ENCODE measurements around the gene TSBP1.

Gene TSBP1

DNA sequence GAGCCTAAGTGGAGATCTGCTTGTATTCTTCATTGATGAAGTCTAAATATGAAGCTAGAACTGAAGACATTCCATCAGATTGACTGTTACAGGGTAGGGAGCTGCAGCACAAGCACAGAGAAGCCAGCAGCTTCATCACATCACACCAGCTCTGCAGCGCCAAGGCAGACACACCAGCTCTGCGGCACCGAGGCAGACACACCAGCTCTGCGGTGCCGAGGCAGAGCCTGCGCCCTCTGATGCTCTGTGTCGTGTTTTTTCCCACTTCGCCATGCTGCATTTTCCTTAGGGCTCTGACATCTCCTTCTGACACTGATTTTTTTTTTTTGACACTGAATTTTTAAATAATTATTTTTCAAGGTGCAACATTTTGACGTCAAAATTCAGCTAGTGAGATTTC is 34.5 kb upstream of the TSBP1 start:
- no peaks in the 10 kb centered on the region for H4K20me1 ChIP-seq (ENCODE audit: low read depth, low read length)
- H3F3A ChIP-seq (ENCODE audit: insufficient read depth) = no peaks in the 10 kb centered on the region
- no peak overlapping the region for H3K4me3 ChIP-seq (ENCODE audit: insufficient read depth, low read length, poor library complexity, severe bottlenecking)
- H3K27ac ChIP-seq (ENCODE audit: low read depth, low read length) = no peak overlapping the region
- H3K4me2 ChIP-seq (ENCODE audit: low read depth, low read length, poor library complexity, severe bottlenecking) = no peak overlapping the region
- H3K9me2 ChIP-seq (replicated peaks; ENCODE audit: insufficient read depth, low read length) = no peaks in the 10 kb centered on the region
- H2AFZ ChIP-seq (ENCODE audit: low read depth, low read length, severe bottlenecking) = no peak overlapping the region
- TF ChIP-seq, protein P1, sequence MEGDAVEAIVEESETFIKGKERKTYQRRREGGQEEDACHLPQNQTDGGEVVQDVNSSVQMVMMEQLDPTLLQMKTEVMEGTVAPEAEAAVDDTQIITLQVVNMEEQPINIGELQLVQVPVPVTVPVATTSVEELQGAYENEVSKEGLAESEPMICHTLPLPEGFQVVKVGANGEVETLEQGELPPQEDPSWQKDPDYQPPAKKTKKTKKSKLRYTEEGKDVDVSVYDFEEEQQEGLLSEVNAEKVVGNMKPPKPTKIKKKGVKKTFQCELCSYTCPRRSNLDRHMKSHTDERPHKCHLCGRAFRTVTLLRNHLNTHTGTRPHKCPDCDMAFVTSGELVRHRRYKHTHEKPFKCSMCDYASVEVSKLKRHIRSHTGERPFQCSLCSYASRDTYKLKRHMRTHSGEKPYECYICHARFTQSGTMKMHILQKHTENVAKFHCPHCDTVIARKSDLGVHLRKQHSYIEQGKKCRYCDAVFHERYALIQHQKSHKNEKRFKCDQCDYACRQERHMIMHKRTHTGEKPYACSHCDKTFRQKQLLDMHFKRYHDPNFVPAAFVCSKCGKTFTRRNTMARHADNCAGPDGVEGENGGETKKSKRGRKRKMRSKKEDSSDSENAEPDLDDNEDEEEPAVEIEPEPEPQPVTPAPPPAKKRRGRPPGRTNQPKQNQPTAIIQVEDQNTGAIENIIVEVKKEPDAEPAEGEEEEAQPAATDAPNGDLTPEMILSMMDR (IDR thresholded peaks at IDR 0.05; ENCODE audit: insufficient read depth, low read length, poor library complexity, severe bottlenecking) = no peak
- no peak for TF ChIP-seq EZH2phosphoT487 (conservative IDR thresholded peaks at IDR 0.05; ENCODE audit: low read length)
- no peaks in the 10 kb centered on the region for H3K79me2 ChIP-seq (ENCODE audit: insufficient read depth, low read length)
- no peak overlapping the region for H3K9ac ChIP-seq (ENCODE audit: low read length)
- no peaks in the 10 kb centered on the region for H3K27me3 ChIP-seq (ENCODE audit: low read length)
- no peaks in the 10 kb centered on the region for H3K36me3 ChIP-seq (ENCODE audit: low read length)
- H3K9me3 ChIP-seq (ENCODE audit: insufficient read depth, low read length) = no peaks in the 10 kb centered on the region

DNA sequence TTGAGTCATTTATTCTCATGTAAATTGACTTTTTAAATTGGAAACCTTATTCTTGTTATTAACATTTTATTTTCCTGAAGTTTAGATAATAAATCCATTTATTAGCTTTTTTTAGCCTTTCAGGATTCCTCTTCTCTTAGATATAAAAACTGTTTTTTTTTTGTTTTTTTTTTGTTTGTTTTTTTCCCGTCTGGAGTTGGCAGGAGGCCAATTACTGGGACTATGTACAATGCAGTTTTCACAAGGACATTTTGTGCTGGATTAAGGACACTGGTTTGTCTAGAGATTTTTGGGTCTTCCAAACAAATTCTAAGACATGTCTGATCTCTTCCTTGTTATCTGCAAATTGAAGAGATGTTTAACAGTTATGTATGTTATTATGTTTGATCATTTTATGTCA is 34.0 kb upstream of the TSBP1 start:
- Histone ChIP-seq H3K27me3 (ENCODE audit: low read length) (no peaks in the 10 kb centered on the region), H3K9me2 (replicated peaks; ENCODE audit: insufficient read depth, low read length) (no peaks in the 10 kb centered on the region), H3K79me2 (ENCODE audit: insufficient read depth, low read length) (no peaks in the 10 kb centered on the region), H4K20me1 (ENCODE audit: low read depth, low read length) (no peaks in the 10 kb centered on the region), H3F3A (ENCODE audit: insufficient read depth) (no peaks in the 10 kb centered on the region), H2AFZ (ENCODE audit: low read depth, low read length, severe bottlenecking) (no peak overlapping the region), H3K27ac (ENCODE audit: low read depth, low read length) (no peak overlapping the region), H3K9ac (ENCODE audit: low read length) (no peak overlapping the region), H3K4me3 (ENCODE audit: insufficient read depth, low read length, poor library complexity, severe bottlenecking) (no peak overlapping the region), H3K4me2 (ENCODE audit: low read depth, low read length, poor library complexity, severe bottlenecking) (no peak overlapping the region), H3K36me3 (ENCODE audit: low read length) (no peaks in the 10 kb centered on the region), H3K9me3 (ENCODE audit: insufficient read depth, low read length) (no peaks in the 10 kb centered on the region)
- TF ChIP-seq, protein P1 (IDR thresholded peaks at IDR 0.05; ENCODE audit: insufficient read depth, low read length, poor library complexity, severe bottlenecking) = no peak

DNA sequence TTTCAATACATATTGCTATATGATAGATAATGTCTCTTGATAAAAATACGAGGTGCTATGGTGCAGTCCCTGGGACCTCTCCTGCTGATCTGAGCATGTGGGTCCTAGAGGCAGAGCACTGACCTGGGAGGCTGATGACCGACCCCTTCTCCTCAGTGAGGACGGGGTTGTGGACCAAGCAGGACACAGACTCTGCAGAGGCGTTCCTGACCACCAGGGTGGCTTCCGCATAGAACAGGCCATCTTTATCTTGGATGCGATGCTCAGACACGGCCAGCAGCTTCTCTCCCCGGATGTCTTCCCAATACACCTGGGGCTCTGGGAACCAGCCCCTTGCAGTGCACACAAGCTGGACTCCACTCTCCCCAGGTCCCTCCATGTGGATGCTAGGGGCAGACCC is 31.1 kb upstream of the TSBP1 start:
- no peaks in the 10 kb centered on the region for H3K9me3 ChIP-seq (ENCODE audit: insufficient read depth, low read length)
- H2AFZ ChIP-seq (ENCODE audit: low read depth, low read length, severe bottlenecking) = no peak overlapping the region
- no peaks in the 10 kb centered on the region for H4K20me1 ChIP-seq (ENCODE audit: low read depth, low read length)
- no peaks in the 10 kb centered on the region for H3K9me2 ChIP-seq (replicated peaks; ENCODE audit: insufficient read depth, low read length)
- no peak overlapping the region for H3K9ac ChIP-seq (ENCODE audit: low read length)
- H3K79me2 ChIP-seq (ENCODE audit: insufficient read depth, low read length) = no peaks in the 10 kb centered on the region
- no peak for TF ChIP-seq EZH2phosphoT487 (conservative IDR thresholded peaks at IDR 0.05; ENCODE audit: low read length)
- TF ChIP-seq, protein P1 (IDR thresholded peaks at IDR 0.05; ENCODE audit: insufficient read depth, low read length, poor library complexity, severe bottlenecking) = no peak
- H3K27me3 ChIP-seq (ENCODE audit: low read length) = no peaks in the 10 kb centered on the region
- no peaks in the 10 kb centered on the region for H3K36me3 ChIP-seq (ENCODE audit: low read length)
- H3K4me2 ChIP-seq (ENCODE audit: low read depth, low read length, poor library complexity, severe bottlenecking) = no peak overlapping the region
- H3K27ac ChIP-seq (ENCODE audit: low read depth, low read length) = no peak overlapping the region
- no peaks in the 10 kb centered on the region for H3F3A ChIP-seq (ENCODE audit: insufficient read depth)
- no peak overlapping the region for H3K4me3 ChIP-seq (ENCODE audit: insufficient read depth, low read length, poor library complexity, severe bottlenecking)
